Stimulated activated effector memory CD8-positive, alpha-beta T cell treated with anti-CD3 and anti-CD28 coated beads, Interleukin-12 subunit alpha, Interleukin-12 subunit beta, amount 100 ng/mL, for 72 hours (primary cell): ENCODE data around the gene MTR.
A peak's percentile ranks its signal among the peaks of the same experiment; 100 is the strongest.

Source experiments
- ATAC-seq: fragments of 150-1000 bp; cut with Tn5 transposase; 2 replicates; pipeline ENCODE4 v1.10.0; 2021
- DNase-seq, 2 donors: peaks; one replicate each; pipeline ENCODE4 v3.0.0; 2021 to 2022; ENCODE audit warnings: low spot score in 2 of 2
- H3K27ac Mint-ChIP-seq: one replicate; pipeline ENCODE4 v1.8.0; 2022; ENCODE audit warnings: mild to moderate bottlenecking, mixed read lengths
- H3K36me3 Mint-ChIP-seq: one replicate; pipeline ENCODE4 v1.8.0; 2022; ENCODE audit warnings: mild to moderate bottlenecking, mixed read lengths
- H3K4me1 Mint-ChIP-seq: one replicate; pipeline ENCODE4 v1.8.0; 2022; ENCODE audit warnings: mixed read lengths
- H3K4me3 Mint-ChIP-seq: one replicate; pipeline ENCODE4 v1.8.0; 2022; ENCODE audit warnings: mild to moderate bottlenecking, mixed read lengths
- H3K9me3 Mint-ChIP-seq: one replicate; pipeline ENCODE4 v1.8.0; 2022; ENCODE audit warnings: mixed read lengths

MTR gene

GRCh38 chr1:236762410-236762809 is 32.7 kb upstream of the MTR start:
- Mint-ChIP-seq H3K36me3 (no peaks in the 10 kb centered on the region), H3K4me1 (no peaks in the 10 kb centered on the region), H3K27ac (no peak overlapping the region), H3K9me3 (no peaks in the 10 kb centered on the region), H3K4me3 (no peak overlapping the region)
- DNase-seq = no peak
- ATAC-seq = no peak

- no peaks in the 10 kb centered on the region for H3K36me3 Mint-ChIP-seq
- no peak for DNase-seq
- no peak overlapping the region for H3K27ac Mint-ChIP-seq
- H3K9me3 Mint-ChIP-seq = no peaks in the 10 kb centered on the region
- no peak for ATAC-seq
- H3K4me3 Mint-ChIP-seq = no peak overlapping the region
- H3K4me1 Mint-ChIP-seq = no peaks in the 10 kb centered on the region
Measured at GRCh38 chr1:236765831-236766230, 29.3 kb upstream of the MTR start.

GRCh38 chr1:236766506-236766905 is 28.6 kb upstream of the MTR start:
- H3K4me1 Mint-ChIP-seq = no peaks in the 10 kb centered on the region
- no peak overlapping the region for H3K4me3 Mint-ChIP-seq
- H3K36me3 Mint-ChIP-seq = no peaks in the 10 kb centered on the region
- no peak overlapping the region for H3K27ac Mint-ChIP-seq
- ATAC-seq (no peak), DNase-seq (no peak)
- H3K9me3 Mint-ChIP-seq = no peaks in the 10 kb centered on the region

- Mint-ChIP-seq H3K9me3 (no peaks in the 10 kb centered on the region), H3K36me3 (no peaks in the 10 kb centered on the region), H3K27ac (no peak overlapping the region), H3K4me3 (no peak overlapping the region), H3K4me1 (no peaks in the 10 kb centered on the region)
- no peak for DNase-seq
- no peak for ATAC-seq
Measured at GRCh38 chr1:236767276-236767675, 27.8 kb upstream of the MTR start.

GRCh38 chr1:236768601-236769000 is 26.5 kb upstream of the MTR start:
- DNase-seq (no peak), ATAC-seq (no peak)
- H3K4me1 Mint-ChIP-seq = no peaks in the 10 kb centered on the region
- no peak overlapping the region for H3K27ac Mint-ChIP-seq
- H3K4me3 Mint-ChIP-seq = no peak overlapping the region
- H3K9me3 Mint-ChIP-seq = no peaks in the 10 kb centered on the region
- H3K36me3 Mint-ChIP-seq = no peaks in the 10 kb centered on the region

GRCh38 chr1:236773919-236774318 is 21.2 kb upstream of the MTR start:
- Mint-ChIP-seq H3K4me1 (no peaks in the 10 kb centered on the region), H3K27ac (no peak overlapping the region), H3K4me3 (no peak overlapping the region), H3K36me3 (no peaks in the 10 kb centered on the region), H3K9me3 (peaks cover 5% of the 10 kb centered on the region)
- ATAC-seq (no peak), DNase-seq (no peak)

- Mint-ChIP-seq H3K4me1 (no peaks in the 10 kb centered on the region), H3K9me3 (peaks cover 11% of the 10 kb centered on the region), H3K36me3 (no peaks in the 10 kb centered on the region), H3K27ac (no peak overlapping the region), H3K4me3 (no peak overlapping the region)
- DNase-seq = no peak
- no peak for ATAC-seq
Measured at GRCh38 chr1:236774926-236775325, 20.2 kb upstream of the MTR start.

DNA sequence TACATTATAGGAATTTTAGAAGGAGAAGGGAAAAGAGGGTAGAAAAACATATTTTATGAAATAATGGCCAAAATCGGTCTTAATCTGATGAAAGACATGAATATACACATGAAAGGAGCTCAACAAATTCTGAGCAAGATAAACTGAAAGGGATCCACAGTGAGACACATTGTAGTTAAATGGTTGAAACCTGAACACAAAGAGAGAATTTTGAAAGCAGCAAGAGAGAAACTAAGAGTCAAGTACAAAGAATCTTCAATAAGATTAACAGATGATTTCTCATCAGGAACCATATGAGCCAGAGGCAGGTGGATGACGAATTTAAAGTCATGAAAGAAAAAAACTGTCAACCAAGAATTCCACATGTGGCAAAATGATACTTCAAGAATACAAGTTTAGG is 15.8 kb upstream of the MTR start:
- H3K4me3 Mint-ChIP-seq = no peak overlapping the region
- H3K27ac Mint-ChIP-seq = no peak overlapping the region
- no peak for DNase-seq
- peaks cover 11% of the 10 kb centered on the region for H3K9me3 Mint-ChIP-seq
- H3K36me3 Mint-ChIP-seq = no peaks in the 10 kb centered on the region
- no peaks in the 10 kb centered on the region for H3K4me1 Mint-ChIP-seq
- ATAC-seq = no peak

DNA sequence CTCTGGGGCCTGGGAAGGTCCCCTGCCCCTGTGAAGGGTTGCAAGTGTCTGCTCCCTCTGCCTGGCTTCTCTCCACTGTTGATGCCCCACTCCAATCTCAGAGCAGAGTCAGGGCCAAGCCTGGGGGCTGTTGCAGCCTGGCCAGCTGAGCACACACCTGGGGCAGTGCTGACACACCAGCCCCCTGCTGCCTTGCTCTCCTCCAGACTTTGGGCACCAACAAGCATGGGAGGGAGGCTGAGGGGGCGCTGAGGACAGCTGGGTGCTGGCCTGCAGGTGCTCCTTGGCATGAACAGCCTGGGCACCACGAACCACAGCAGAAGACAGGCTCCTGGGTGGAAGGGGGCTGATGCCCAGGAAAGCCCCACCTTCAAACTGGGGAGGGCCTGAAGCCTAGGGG is 9.6 kb upstream of the MTR start:
- ATAC-seq (peak; percentile 16), DNase-seq (no peak)
- Mint-ChIP-seq H3K9me3 (no peaks in the 10 kb centered on the region), H3K27ac (no peak overlapping the region), H3K4me1 (no peaks in the 10 kb centered on the region), H3K4me3 (no peak overlapping the region), H3K36me3 (no peaks in the 10 kb centered on the region)

- H3K4me3 Mint-ChIP-seq = no peak overlapping the region
- no peaks in the 10 kb centered on the region for H3K36me3 Mint-ChIP-seq
- no peaks in the 10 kb centered on the region for H3K9me3 Mint-ChIP-seq
- no peaks in the 10 kb centered on the region for H3K4me1 Mint-ChIP-seq
- ATAC-seq (no peak), DNase-seq (no peak)
- H3K27ac Mint-ChIP-seq = no peak overlapping the region
Measured at GRCh38 chr1:236786453-236786852, 8.6 kb upstream of the MTR start.

GRCh38 chr1:236794585-236795034 is 482 bp upstream of the MTR start:
- peak overlapping the region; percentile 99 for H3K27ac Mint-ChIP-seq
- H3K4me1 Mint-ChIP-seq = peaks cover 23% of the 10 kb centered on the region
- no peak for ATAC-seq
- peaks cover 33% of the 10 kb centered on the region for H3K36me3 Mint-ChIP-seq
- H3K4me3 Mint-ChIP-seq = peak overlapping the region; percentile 91
- no peak for DNase-seq
- H3K9me3 Mint-ChIP-seq = peaks cover 3% of the 10 kb centered on the region

GRCh38 chr1:236795757-236796667 is 920 bp downstream of the MTR start:
- peak; percentile 6 for ATAC-seq
- H3K27ac Mint-ChIP-seq = peak overlapping the region; percentile 99
- peaks cover 35% of the 10 kb centered on the region for H3K4me1 Mint-ChIP-seq
- peaks cover 3% of the 10 kb centered on the region for H3K9me3 Mint-ChIP-seq
- H3K36me3 Mint-ChIP-seq = peaks cover 36% of the 10 kb centered on the region
- H3K4me3 Mint-ChIP-seq = peak overlapping the region; percentile 91
- DNase-seq = no peak

DNA sequence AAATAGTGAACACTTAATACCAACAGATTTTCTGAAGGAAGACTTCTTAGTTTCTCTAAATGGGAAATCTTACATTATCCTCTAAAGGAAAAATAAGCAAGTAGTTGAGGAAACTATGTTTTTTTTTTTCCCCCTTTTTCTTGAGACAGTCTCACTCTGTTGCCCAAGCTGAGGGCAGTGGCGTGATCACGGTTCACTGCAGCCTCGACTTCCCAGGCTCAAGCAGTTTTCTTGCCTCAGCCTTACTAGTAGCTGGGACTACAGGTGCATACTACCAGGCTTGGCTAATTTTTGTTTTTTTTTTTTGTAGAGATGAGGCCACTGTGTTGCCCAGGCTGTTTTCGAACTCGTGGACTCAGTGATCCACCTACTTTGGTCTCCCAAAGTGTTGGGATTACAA is 3.9 kb downstream of the MTR start:
- Mint-ChIP-seq H3K27ac (no peak overlapping the region), H3K4me3 (no peak overlapping the region), H3K4me1 (peaks cover 59% of the 10 kb centered on the region), H3K9me3 (peaks cover 3% of the 10 kb centered on the region), H3K36me3 (peaks cover 54% of the 10 kb centered on the region)
- DNase-seq = no peak
- ATAC-seq = no peak

DNA sequence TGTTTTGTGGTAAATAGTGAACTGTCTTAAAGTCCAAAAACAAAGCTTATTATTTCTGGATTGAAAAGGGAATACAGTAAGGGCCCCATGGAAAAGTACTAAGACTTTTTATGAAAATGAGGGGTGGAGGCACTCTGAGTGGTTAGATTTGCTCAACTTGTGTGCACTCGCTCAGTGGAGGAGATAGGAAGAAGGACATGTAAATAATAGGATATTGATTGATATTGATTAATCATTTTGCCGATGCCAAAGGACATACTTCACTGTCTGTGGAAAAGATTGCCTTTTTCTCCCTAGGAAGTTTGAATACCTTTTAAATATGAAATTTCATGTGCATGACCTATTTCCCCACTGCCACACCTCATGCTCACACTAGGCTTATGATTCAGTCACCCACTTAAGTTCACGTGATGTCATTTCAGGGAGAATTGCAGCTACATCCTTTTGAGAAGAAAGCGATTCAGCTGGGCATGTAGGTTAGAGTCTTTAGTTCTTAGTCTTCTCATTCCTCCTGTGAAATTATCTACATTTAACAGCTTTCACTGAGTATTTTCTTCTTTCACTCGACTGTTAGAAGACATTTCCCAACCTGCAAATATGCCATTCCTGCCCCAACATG is 5.0 kb downstream of the MTR start:
- DNase-seq (no peak), ATAC-seq (peak; percentile 67)
- H3K4me3 Mint-ChIP-seq = peak overlapping the region; percentile 41
- H3K36me3 Mint-ChIP-seq = peaks cover 59% of the 10 kb centered on the region
- H3K9me3 Mint-ChIP-seq = no peaks in the 10 kb centered on the region
- H3K27ac Mint-ChIP-seq = peak overlapping the region; percentile 77
- peaks cover 55% of the 10 kb centered on the region for H3K4me1 Mint-ChIP-seq

DNA sequence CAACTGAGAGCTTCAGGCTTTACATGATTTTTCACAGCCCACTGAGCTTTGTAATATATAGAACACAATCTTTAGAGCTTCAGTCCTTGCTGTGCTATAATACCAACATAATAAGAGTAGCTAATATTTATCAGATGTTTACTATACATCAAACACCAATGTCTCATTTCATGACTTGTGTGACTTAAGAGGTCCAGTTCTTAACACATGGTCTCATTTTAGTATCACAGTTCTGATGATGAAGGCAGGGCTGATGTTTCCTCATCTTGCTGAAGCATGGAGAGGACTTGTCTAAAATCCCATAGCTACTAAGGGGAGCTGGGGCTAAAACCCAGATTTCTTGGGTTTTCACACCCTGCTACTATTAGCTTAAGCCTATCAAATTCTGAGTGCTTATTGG is 5.5 kb downstream of the MTR start:
- Mint-ChIP-seq H3K4me1 (peaks cover 59% of the 10 kb centered on the region), H3K36me3 (peaks cover 56% of the 10 kb centered on the region), H3K9me3 (no peaks in the 10 kb centered on the region), H3K27ac (peak overlapping the region; percentile 77), H3K4me3 (peak overlapping the region; percentile 41)
- ATAC-seq = peak; percentile 57
- no peak for DNase-seq

DNA sequence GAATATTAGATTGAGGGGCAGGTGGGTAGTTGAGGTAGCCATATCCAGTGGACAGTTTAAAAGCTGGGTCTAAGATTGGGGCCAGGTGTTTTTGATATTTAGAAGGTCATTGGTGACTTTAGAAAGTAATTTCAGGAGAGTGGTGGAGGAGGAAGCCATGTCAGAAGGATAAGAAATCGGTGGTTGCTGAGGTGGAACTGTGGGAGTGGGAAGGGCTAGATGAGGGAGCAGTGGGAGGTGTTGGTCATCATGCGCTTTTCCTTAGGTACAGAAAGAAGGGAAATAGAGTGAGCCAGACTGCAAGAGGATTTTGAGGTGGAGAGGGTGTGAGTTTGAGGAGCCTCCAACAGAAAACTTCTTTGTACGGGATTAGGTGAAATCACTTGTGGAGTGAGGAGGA is 7.2 kb downstream of the MTR start:
- H3K4me3 Mint-ChIP-seq = no peak overlapping the region
- ATAC-seq (no peak), DNase-seq (no peak)
- no peaks in the 10 kb centered on the region for H3K9me3 Mint-ChIP-seq
- H3K36me3 Mint-ChIP-seq = peaks cover 55% of the 10 kb centered on the region
- H3K27ac Mint-ChIP-seq = peak overlapping the region; percentile 52
- H3K4me1 Mint-ChIP-seq = peaks cover 53% of the 10 kb centered on the region
